IMR-90 (cell line): ENCODE measurements around the gene IWS1. TPM values are rescaled to one million over a fixed set of nuclear protein-coding genes. Genes with fewer than 3 reads are reported as not detected.

Experiments used
- ATAC-seq: fragments of 200-7000 bp; cut with Tn5 transposase; 2 replicates; pipeline ENCODE4 v1.9.1; 2020; ENCODE audit warnings: low read depth, mild to moderate bottlenecking, moderate library complexity
- BruUV-seq: library from RNA; stranded (reverse); fragments of 400-500 nt; replicated peaks from 2 replicates; lab custom pipeline; 2021; lab: Mats Ljungman, UMichigan
- CTCF ChIA-PET: fragments of 300-600 bp; formaldehyde crosslinking; extraction: SDS; loops from one replicate; lab custom pipeline; 2021; ENCODE audit warnings: antibody characterized with exemption; lab: Yijun Ruan, JAX
- POLR2A ChIA-PET: fragments of 300-600 bp; sonication (Branson Sonifier 250); formaldehyde crosslinking; loops from one replicate; lab custom pipeline; 2022; ENCODE audit warnings: antibody characterized with exemption; ENCODE audit not compliant: unreplicated experiment; lab: Charles Lee
- DNase-seq: peaks from one replicate; pipeline ENCODE4 v3.0.0; 2013
- H2AFZ ChIP-seq: replicated peaks from 2 replicates; pipeline ENCODE3; 2013; ENCODE audit warnings: low read length, mild to moderate bottlenecking; ENCODE audit not compliant: poor library complexity
- H2AK5ac ChIP-seq: 2 replicates; pipeline ENCODE4 v1.6.1; 2013; ENCODE audit warnings: low read depth, low read length, inconsistent platforms
- H2AK9ac ChIP-seq: replicated peaks from 2 replicates; pipeline ENCODE3; 2013; ENCODE audit warnings: mild to moderate bottlenecking, low read depth, low read length, moderate library complexity; ENCODE audit not compliant: poor library complexity
- H2BK120ac ChIP-seq: 2 replicates; pipeline ENCODE4 v1.6.1; 2013; ENCODE audit warnings: low read depth, low read length, inconsistent platforms
- H2BK15ac ChIP-seq: 3 replicates; pipeline ENCODE4 v1.6.1; 2013; ENCODE audit warnings: low read depth, low read length, inconsistent platforms
- H2BK20ac ChIP-seq: 2 replicates; pipeline ENCODE4 v1.6.1; 2013; ENCODE audit warnings: low read depth, mild to moderate bottlenecking, inconsistent platforms, low read length, moderate library complexity
- H2BK5ac ChIP-seq: 2 replicates; pipeline ENCODE4 v1.6.1; 2013; ENCODE audit warnings: mild to moderate bottlenecking, low read depth, low read length, inconsistent platforms; ENCODE audit not compliant: poor library complexity, severe bottlenecking
- H3K14ac ChIP-seq: replicated peaks from 2 replicates; pipeline ENCODE4 v1.6.1; 2013; ENCODE audit warnings: low read depth, low read length, inconsistent platforms
- H3K18ac ChIP-seq: 2 replicates; pipeline ENCODE4 v1.6.1; 2013; ENCODE audit warnings: low read depth, low read length, control low read depth
- H3K23ac ChIP-seq: 2 replicates; pipeline ENCODE4 v1.6.1; 2013; ENCODE audit warnings: low read depth, low read length, inconsistent platforms
- H3K27ac ChIP-seq: 2 replicates; pipeline ENCODE4 v1.5.1; 2013; ENCODE audit warnings: mild to moderate bottlenecking, control low read depth, low read length; ENCODE audit not compliant: insufficient read depth
- H3K27me3 ChIP-seq: 2 replicates; pipeline ENCODE4 v1.6.1; 2013; ENCODE audit warnings: low read length; ENCODE audit not compliant: control insufficient read depth, insufficient read depth
- H3K36me3 ChIP-seq: 2 replicates; pipeline ENCODE4 v1.6.1; 2013; ENCODE audit warnings: low read length, mixed read lengths; ENCODE audit not compliant: control insufficient read depth, insufficient read depth
- H3K4ac ChIP-seq: 2 replicates; pipeline ENCODE4 v1.6.1; 2013; ENCODE audit warnings: low read depth, low read length, inconsistent platforms
- H3K4me1 ChIP-seq: 2 replicates; pipeline ENCODE4 v1.6.1; 2013; ENCODE audit warnings: low read length, mixed read lengths; ENCODE audit not compliant: control insufficient read depth, insufficient read depth
- H3K4me2 ChIP-seq: 2 replicates; pipeline ENCODE4 v1.6.1; 2013; ENCODE audit warnings: low read depth, mild to moderate bottlenecking, control low read depth, low read length, moderate library complexity
- H3K4me3 ChIP-seq: 2 replicates; pipeline ENCODE4 v1.5.1; 2013; ENCODE audit warnings: low read depth, mild to moderate bottlenecking, control low read depth, low read length, moderate library complexity; ENCODE audit not compliant: insufficient read depth
- H3K56ac ChIP-seq: 2 replicates; pipeline ENCODE4 v1.6.1; 2013; ENCODE audit warnings: low read length, inconsistent platforms; ENCODE audit not compliant: insufficient read depth; ENCODE audit errors: extremely low read depth
- H3K79me1 ChIP-seq, 2 experiments: 2 replicates each; pipeline ENCODE4 v1.6.1; 2013; ENCODE audit warnings: low read length in 2 of 2, inconsistent platforms in 1 of 2, low read depth in 1 of 2
- H3K9ac ChIP-seq: 2 replicates; pipeline ENCODE4 v1.6.1; 2013; ENCODE audit warnings: low read depth, low read length, control low read depth
- H3K9me1 ChIP-seq: 2 replicates; pipeline ENCODE4 v1.6.1; 2013; ENCODE audit warnings: low read length, inconsistent platforms; ENCODE audit not compliant: insufficient read depth
- H3K9me3 ChIP-seq: 2 replicates; pipeline ENCODE4 v1.6.1; 2013; ENCODE audit warnings: low read length; ENCODE audit not compliant: control insufficient read depth, insufficient read depth
- H4K20me1 ChIP-seq: 2 replicates; pipeline ENCODE4 v1.6.1; 2013; ENCODE audit warnings: low read length, inconsistent platforms; ENCODE audit not compliant: insufficient read depth
- H4K5ac ChIP-seq: 2 replicates; pipeline ENCODE4 v1.6.1; 2013; ENCODE audit warnings: mild to moderate bottlenecking, low read depth, low read length, control low read depth
- H4K8ac ChIP-seq, 2 experiments: 2 replicates each; pipeline ENCODE4 v1.6.1; 2013; ENCODE audit warnings: low read depth in 2 of 2, low read length in 2 of 2, control low read depth in 1 of 2, inconsistent platforms in 1 of 2
- H4K91ac ChIP-seq: 2 replicates; pipeline ENCODE4 v1.6.1; 2013; ENCODE audit warnings: low read depth, low read length, inconsistent platforms; ENCODE audit not compliant: insufficient read depth
- BHLHE40 ChIP-seq: fragments of 150-350 bp; IDR thresholded peaks from 2 replicates; pipeline ENCODE4 v1.6.1; 2016; ENCODE audit warnings: mild to moderate bottlenecking, low read depth, low read length
- CEBPB ChIP-seq: IDR thresholded peaks from 2 replicates; pipeline ENCODE4 v1.6.1; 2012; ENCODE audit warnings: low read depth, low read length, improper control_type of control experiment
- CHD1 ChIP-seq: IDR thresholded peaks from 2 replicates; pipeline ENCODE4 v1.6.1; 2012; ENCODE audit warnings: low read depth, low read length, improper control_type of control experiment
- CTCF ChIP-seq: conservative IDR thresholded peaks from 2 replicates; pipeline ENCODE4 v1.5.1; 2012; ENCODE audit warnings: mild to moderate bottlenecking, low read depth, low read length, improper control_type of control experiment
- ELK1 ChIP-seq: fragments of 150-350 bp; IDR thresholded peaks from 2 replicates; pipeline ENCODE4 v1.6.1; 2016; ENCODE audit warnings: low read depth, mild to moderate bottlenecking, low read length, moderate library complexity, borderline replicate concordance
- FOS ChIP-seq: fragments of 150-350 bp; IDR thresholded peaks from 2 replicates; pipeline ENCODE4 v1.6.1; 2016; ENCODE audit warnings: low read depth, low read length
- MAFK ChIP-seq: IDR thresholded peaks from 2 replicates; pipeline ENCODE4 v1.6.1; 2012; ENCODE audit warnings: low read depth, low read length, improper control_type of control experiment
- MXI1 ChIP-seq: IDR thresholded peaks from 2 replicates; pipeline ENCODE4 v1.6.1; 2012; ENCODE audit warnings: low read depth, mild to moderate bottlenecking, low read length, moderate library complexity, borderline replicate concordance
- NFE2L2 ChIP-seq: fragments of 150-350 bp; IDR thresholded peaks from 2 replicates; pipeline ENCODE4 v1.6.1; 2016; ENCODE audit warnings: low read depth, mild to moderate bottlenecking, low read length
- POLR2A ChIP-seq: IDR thresholded peaks from 2 replicates; pipeline ENCODE4 v1.6.1; 2012; ENCODE audit warnings: mild to moderate bottlenecking, low read depth, low read length
- RAD21 ChIP-seq: IDR thresholded peaks from 2 replicates; pipeline ENCODE4 v1.6.1; 2012; ENCODE audit warnings: low read length, improper control_type of control experiment
- RCOR1 ChIP-seq: IDR thresholded peaks from 2 replicates; pipeline ENCODE4 v1.6.1; 2012; ENCODE audit warnings: mild to moderate bottlenecking, low read length, improper control_type of control experiment; ENCODE audit not compliant: insufficient replicate concordance
- RFX5 ChIP-seq: IDR thresholded peaks from 2 replicates; pipeline ENCODE4 v1.8.0; 2012; ENCODE audit warnings: low read depth, mild to moderate bottlenecking, low read length, moderate library complexity
- SMC3 ChIP-seq: fragments of 150-350 bp; IDR thresholded peaks from 2 replicates; pipeline ENCODE4 v1.6.1; 2016; ENCODE audit warnings: low read depth, mild to moderate bottlenecking, antibody characterized with exemption, low read length, moderate library complexity
- USF2 ChIP-seq: fragments of 150-350 bp; IDR thresholded peaks from 2 replicates; pipeline ENCODE4 v1.6.1; 2017; ENCODE audit warnings: mild to moderate bottlenecking, antibody characterized with exemption, low read length, low read depth
- WGBS, 2 experiments: methylation state at CpG; one replicate each; pipeline versions ENCODE4 v1.1.5 to v1.1.7; 2013; ENCODE audit warnings: missing lambda C conversion rate in 2 of 2; ENCODE audit not compliant: insufficient read length in 1 of 2; ENCODE audit errors: extremely low coverage in 2 of 2; 5-methylcytosine and 5-hydroxymethylcytosine counted together
- dilution Hi-C: fragments of 300-500 bp; cut with HindIII; formaldehyde crosslinking; loops from one replicate; pipeline ENCODE4 v1.14.3; 2018; ENCODE audit warnings: low sequenced_read_pairs; ENCODE audit not compliant: unreplicated experiment
- in situ Hi-C: fragments of 300-500 bp; cut with MboI; formaldehyde crosslinking; loops from 3 replicates; pipeline ENCODE4 v1.14.3; 2019; ENCODE audit warnings: low sequenced_read_pairs, inconsistent platforms, mixed read lengths
- intact Hi-C: fragments of 100-400 bp; cut with micrococcal nuclease; formaldehyde crosslinking; loops from 2 replicates; pipeline ENCODE4 v1.10.0; 2022
- polyA plus RNA-seq, 3 experiments: library from polyadenylated mRNA; depleted of rRNA; stranded (reverse); fragments of >200 nt; gene quantifications; 2 replicates each; pipeline ENCODE4 v1.2.3, GENCODE V29; 2012; ENCODE audit warnings: low replicate concordance in 1 of 3
- total RNA-seq: library from RNA; depleted of rRNA; stranded (reverse); fragments of >200 nt; gene quantifications from 2 replicates; pipeline ENCODE4 v1.2.3, GENCODE V29; 2012

IWS1 gene
- total and polyA plus RNA-seq, 2 of the 4 experiments (the other 2 are of a cell fraction), result 31.5 to 52.5 TPM

- Histone ChIP-seq H2AK5ac (no peak overlapping the region; the same call in 1 of the 2 replicates), H2BK20ac (no peak overlapping the region), H4K91ac (no peak overlapping the region), H3K9ac (no peak overlapping the region), H3K4me2 (no peak overlapping the region), H4K8ac (no peak overlapping the region), H3K79me1 (no peaks in the 10 kb centered on the region), H2BK15ac (no peak overlapping the region), H3K4me3 (no peak overlapping the region), H3K14ac (no peak overlapping the region), H3K9me1 (peaks cover 3% of the 10 kb centered on the region; the same call in 1 of the 2 replicates), H3K9me3 (no peaks in the 10 kb centered on the region), H3K4me1 (peaks cover 7% of the 10 kb centered on the region), H2AFZ (no peak overlapping the region), H3K36me3 (no peaks in the 10 kb centered on the region), H3K56ac (no peak overlapping the region), H4K5ac (no peak overlapping the region), H3K23ac (no peak overlapping the region), H2BK5ac (no peak overlapping the region), H2AK9ac (no peak overlapping the region), H3K27me3 (peaks cover 4% of the 10 kb centered on the region; the same call in 1 of the 2 replicates), H3K18ac (no peak overlapping the region), H3K27ac (no peak overlapping the region), H2BK120ac (no peak overlapping the region), H4K20me1 (no peaks in the 10 kb centered on the region), H3K4ac (no peak overlapping the region)
- WGBS, 2 experiments, result no CpG with 5 or more reads among the region's 4 CpGs
- DNase-seq, result no peak
- intact Hi-C loops, result no loop called here
- ATAC-seq, result no peak
- dilution Hi-C loops, result no loop called here
- ChIA-PET CTCF (interaction anchor here (1.8 kb wide), 1 partner anchor 16 kb away, joined by 7 read pairs; no protein-coding TSS in a partner anchor), POLR2A (no interaction called here)
- no peak for TF ChIP-seq CEBPB
- no peak for TF ChIP-seq POLR2A
- TF ChIP-seq USF2, result no peak
- no peak for TF ChIP-seq BHLHE40
- TF ChIP-seq CTCF, result no peak
- no peak for TF ChIP-seq RCOR1
- TF ChIP-seq ELK1, result no peak
- no peak for TF ChIP-seq NFE2L2
- no peak for TF ChIP-seq MAFK
- no peak for TF ChIP-seq RAD21
- TF ChIP-seq MXI1, result no peak
- no peak for TF ChIP-seq CHD1
- TF ChIP-seq RFX5, result no peak
- TF ChIP-seq FOS, result no peak
- no peak for TF ChIP-seq SMC3
- no TSS peak for BruUV-seq
- in situ Hi-C loops, result no loop called here
Observed at GRCh38 chr2:127575185-127575765, 49.0 kb upstream of the IWS1 start.
